Measurements from ENCODE around the gene ZNF837.

Gene ZNF837

DNA sequence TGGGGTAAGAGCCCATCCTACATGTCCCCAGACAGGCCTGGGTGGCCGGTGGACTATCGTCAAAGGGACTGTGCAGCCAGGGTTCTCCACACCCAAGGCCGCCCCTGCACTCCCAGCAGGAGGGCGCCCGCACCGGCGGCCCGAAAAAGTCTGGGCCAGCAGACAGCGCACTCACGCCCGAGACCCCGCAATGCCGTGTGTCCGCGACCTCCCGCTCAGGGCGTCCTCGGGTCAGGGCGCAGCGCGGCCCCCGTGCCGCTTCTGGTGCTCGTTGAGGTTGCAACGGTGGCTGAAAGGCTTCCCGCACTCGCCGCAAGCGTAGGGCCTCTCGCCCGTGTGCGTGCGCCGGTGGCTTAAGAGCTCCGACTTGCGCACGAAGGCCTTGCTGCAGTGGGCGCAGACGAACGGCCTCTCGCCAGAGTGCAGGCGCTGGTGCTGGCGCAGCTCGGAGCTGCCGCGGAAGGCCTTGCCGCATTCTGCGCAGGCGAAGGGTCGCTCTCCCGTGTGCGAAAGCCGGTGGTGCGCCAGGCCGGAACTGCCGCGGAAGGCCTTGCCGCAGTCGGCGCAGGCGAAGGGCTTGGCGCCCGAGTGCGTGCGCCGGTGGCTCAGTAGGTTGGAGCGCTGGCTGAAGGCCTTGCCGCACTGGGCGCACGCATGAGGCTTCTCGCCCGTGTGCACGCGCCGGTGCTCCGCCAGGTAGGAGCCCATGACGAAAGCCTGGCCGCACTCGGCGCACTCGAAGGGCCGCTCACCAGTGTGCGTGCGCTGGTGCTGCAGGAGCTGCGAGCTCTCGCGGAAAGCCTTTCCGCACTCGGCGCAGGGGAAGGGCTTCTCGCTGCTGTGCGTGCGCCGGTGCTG lies 24.7 kb downstream of the ZNF837 start:
- TF ChIP-seq, protein P1, sequence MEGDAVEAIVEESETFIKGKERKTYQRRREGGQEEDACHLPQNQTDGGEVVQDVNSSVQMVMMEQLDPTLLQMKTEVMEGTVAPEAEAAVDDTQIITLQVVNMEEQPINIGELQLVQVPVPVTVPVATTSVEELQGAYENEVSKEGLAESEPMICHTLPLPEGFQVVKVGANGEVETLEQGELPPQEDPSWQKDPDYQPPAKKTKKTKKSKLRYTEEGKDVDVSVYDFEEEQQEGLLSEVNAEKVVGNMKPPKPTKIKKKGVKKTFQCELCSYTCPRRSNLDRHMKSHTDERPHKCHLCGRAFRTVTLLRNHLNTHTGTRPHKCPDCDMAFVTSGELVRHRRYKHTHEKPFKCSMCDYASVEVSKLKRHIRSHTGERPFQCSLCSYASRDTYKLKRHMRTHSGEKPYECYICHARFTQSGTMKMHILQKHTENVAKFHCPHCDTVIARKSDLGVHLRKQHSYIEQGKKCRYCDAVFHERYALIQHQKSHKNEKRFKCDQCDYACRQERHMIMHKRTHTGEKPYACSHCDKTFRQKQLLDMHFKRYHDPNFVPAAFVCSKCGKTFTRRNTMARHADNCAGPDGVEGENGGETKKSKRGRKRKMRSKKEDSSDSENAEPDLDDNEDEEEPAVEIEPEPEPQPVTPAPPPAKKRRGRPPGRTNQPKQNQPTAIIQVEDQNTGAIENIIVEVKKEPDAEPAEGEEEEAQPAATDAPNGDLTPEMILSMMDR (conservative IDR thresholded peaks at IDR 0.05; ENCODE audit: low read depth, low read length): no peak
- no peak overlapping the region for H3K4me3 ChIP-seq (ENCODE audit: low read length)
- no peak for DNase-seq (ENCODE audit: low read depth)

DNA sequence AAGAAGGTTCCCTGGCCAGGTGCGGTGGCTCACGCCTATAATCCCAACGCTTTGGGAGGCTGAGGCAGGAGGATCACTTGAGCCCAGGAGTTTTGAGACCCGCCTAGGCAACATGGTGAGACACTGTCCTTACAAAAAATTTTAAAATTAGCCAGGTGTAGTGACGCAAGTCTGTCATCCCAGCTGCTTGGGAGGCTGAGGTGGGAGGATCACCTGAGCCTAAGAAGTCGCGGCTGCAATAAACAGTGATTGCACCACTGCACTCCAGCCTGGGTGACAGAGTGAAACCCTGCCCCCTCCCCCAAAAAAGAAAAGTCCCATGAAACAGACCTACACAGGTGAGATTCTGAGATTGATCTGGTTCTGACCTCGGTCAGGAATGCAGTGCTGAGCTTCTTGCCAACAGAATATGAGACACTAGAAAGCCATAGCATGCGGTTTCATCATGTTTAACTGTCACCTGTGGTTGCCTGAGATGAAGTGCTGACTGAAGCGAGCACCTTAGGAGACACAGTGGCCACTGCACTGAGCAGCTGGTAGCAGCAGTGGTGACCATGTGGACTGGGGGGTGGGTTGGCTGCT lies 25.5 kb downstream of the ZNF837 start:
- TF ChIP-seq, protein P1 (conservative IDR thresholded peaks at IDR 0.05; ENCODE audit: low read depth, low read length): no peak

DNA sequence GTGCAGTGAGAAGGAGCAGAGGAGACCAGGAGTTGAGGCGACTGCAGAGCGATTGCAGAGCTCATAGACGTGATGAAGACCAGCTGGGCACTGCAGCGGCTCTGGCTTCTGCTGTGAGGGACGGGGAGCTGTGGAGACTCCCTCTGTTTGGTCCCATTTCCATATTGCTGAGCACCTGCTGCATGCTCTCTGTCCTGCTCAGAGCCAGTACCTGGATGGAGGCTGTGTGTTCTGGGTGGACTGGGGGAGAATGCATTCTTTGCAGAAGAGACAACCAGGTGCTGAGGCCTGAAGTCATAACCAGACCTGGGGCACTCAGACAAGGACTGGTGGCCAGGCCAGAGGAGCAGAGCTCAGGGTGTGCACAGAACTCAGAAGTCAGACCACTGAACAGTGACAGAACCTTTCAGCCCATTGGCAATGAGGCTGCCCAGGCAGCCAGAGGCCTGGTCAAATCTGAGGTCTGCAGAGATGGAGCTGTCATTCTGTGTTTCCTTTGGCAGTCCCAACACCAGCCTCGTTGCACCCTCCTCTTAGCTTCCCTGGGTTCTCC lies 26.3 kb downstream of the ZNF837 start:
- H3K4me3 ChIP-seq (ENCODE audit: low read length): no peak overlapping the region
- no peak for DNase-seq (ENCODE audit: low read depth)
- TF ChIP-seq, protein P1 (conservative IDR thresholded peaks at IDR 0.05; ENCODE audit: low read depth, low read length): no peak

More for the DNA sequence above, 25.5 kb downstream of the ZNF837 start:
- H3K4me3 ChIP-seq (ENCODE audit: low read length): no peak overlapping the region
- no peak for DNase-seq (ENCODE audit: low read depth)

DNA sequence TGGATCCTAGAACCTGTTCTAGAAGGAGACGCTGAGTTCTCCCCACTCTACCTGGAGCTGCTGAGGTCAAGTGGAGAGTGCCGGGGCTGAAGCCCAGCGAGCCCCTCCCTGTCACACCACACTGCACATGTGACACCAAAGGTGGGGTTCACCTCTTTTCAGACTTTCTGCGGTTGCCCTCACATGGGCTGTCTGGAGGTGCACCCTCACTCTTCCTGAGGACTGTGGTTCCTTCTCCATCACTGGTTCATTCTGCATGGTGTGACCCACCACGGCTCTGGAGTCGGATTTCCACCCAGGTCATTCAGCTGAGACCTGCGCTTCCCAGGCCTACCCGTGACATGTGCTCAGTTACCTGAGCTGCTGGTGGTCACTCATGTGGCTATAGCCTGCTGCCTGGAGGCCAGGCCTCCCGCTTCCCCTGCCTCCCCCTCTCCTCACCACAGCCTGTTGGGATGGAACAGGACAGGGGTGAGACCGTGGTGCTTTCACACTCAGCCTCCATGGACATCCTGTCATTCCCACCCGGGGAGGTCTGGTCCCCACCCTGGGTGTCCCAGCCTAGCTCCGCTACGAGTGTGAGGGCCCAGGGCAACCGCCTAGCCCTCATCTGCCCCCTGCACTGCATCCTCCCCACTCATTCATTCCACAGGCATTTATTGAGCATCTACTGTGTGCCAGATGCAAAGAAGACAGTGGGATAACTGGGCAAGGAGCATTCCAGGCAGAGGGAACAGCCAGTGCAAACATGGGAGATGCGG lies 26.9 kb downstream of the ZNF837 start:
- TF ChIP-seq, protein P1 (conservative IDR thresholded peaks at IDR 0.05; ENCODE audit: low read depth, low read length): no peak
- no peak for DNase-seq (ENCODE audit: low read depth)
- H3K4me3 ChIP-seq (ENCODE audit: low read length): no peak overlapping the region

DNA sequence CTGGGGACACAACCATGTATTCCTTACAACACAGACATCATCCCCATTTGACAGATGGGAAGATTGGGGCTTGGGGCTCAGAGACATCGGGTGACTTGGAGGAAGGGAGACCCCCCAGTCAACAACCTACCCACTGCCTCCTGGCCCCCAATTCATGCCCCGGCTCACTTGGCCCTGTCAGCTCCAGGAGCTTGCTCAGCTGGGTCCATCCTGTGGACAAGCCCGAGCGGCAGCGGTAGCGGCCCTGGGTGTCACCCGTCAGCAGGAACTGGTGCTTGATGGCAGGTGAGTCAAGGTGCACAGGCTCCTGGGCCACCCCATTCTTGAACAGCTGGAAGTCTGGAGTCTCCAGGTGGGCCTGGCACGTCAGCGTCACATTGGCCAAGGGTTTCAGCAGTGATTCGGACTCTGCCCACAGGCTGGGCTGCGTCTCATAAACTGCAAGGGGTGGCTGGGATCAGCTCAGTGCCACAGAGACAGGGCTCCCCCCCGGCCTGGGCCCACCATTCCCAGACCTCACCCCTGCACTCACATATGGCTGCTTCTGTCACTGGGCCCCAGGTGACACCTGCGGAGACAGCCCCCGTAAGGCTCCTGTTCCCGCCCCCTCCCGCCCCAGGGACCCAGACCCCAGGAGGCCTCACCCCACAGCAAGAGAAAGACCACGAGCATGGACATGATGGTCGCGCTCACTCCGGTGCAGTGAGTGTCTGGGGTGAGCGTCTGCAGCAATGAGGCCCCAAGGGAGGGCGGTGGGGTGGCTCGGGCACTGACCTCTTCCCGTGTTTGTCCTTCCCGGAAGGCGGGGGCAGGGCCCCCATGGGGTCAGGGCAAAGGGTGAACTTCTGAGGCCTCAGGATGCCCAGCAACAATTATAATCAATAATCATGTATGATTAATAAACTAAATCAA lies 27.8 kb downstream of the ZNF837 start, which contains the start of gene A1BG:
Gene A1BG (minus strand): TSS at position 733 of the 912 bp plus-strand sequence. CDS start 55 bp downstream, at position 678.
- TF ChIP-seq, protein P1 (conservative IDR thresholded peaks at IDR 0.05; ENCODE audit: low read depth, low read length): no peak
- H3K4me3 ChIP-seq (ENCODE audit: low read length): no peak within 1 kb of the TSS
- DNase-seq (ENCODE audit: low read depth): no peak

Measured in retinal pigment epithelial cell (primary cell).